Stimulated activated CD4-positive, alpha-beta T cell treated with anti-CD3 and anti-CD28 coated beads, Interleukin-4, amount 100 ng/mL, for 24 hours (primary cell): Measurements from ENCODE around the gene WNT5A.

Experiments
- DNase-seq: peaks from one replicate; pipeline ENCODE4 v3.0.0-alpha.2; 2020

WNT5A gene

DNA sequence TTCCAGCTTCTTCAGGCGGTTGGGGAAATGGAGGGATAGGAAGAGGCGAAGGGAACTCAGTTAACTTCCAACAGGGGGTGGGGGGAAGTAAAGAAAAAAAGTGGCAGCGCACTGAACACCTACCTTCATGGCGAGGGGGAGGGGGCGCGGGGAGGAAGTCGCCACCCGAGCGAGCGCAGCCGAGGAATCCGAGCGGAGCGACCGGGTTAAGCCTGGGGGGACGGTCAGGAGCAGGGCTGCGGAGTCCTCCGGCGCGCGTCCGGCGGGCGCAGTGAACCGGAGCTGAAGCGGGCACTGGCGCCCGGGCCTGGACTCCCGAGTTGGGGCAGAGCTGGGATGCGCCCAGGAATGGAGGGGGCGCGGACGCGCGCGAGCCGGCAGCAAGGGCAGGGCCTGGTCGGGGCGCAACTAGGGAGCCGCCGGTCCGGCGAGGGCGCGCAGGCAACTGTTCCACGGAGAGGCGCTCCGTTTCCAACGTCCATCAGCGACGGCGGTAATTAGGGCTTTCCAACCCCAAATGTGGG, at the start of gene WNT5A:
TSS of gene WNT5A (minus strand) at position 450 of the 524 bp plus-strand sequence. CDS start at position 129, 321 bp downstream.
- no peak for DNase-seq

DNA sequence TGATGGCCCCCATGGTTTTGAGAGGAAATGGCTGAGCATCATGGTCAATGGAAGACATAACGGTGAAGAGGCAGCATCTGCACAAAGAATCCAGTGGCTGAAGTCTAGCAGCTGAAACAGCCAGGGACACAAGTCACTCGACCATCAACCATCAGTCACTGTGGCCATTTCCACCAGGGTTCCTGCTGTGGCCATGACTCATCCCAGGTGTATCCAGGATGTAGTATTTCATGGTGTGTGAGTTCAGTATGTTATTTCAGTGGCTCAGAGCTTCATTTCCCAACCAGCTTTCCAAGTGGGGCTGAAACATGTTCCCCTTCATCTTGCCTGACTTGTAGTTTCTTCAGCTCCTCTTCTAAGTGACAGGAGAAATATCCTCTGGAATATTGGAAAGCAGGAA, 47.8 kb upstream of the WNT5A start:
- no peak for DNase-seq

DNA sequence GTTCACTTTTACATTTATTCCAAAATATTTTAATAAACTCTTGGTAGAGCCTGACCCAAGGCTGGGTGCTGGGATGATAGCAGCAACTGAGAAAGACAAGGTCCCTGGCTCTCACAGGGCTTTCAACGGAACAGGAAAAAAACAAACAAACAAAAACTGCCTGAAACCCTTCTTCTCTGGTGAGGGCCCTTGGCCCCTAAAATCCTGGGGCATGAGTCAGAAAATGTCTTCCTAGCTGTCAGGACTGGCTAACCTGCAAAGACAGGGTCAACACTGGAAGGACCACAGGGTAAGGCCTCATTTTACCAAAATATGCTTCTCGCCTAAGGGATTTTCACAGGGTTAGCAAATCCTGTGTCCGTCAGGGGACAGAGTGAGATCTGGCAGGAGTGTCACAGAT, 45.7 kb upstream of the WNT5A start:
- DNase-seq, result no peak

DNA sequence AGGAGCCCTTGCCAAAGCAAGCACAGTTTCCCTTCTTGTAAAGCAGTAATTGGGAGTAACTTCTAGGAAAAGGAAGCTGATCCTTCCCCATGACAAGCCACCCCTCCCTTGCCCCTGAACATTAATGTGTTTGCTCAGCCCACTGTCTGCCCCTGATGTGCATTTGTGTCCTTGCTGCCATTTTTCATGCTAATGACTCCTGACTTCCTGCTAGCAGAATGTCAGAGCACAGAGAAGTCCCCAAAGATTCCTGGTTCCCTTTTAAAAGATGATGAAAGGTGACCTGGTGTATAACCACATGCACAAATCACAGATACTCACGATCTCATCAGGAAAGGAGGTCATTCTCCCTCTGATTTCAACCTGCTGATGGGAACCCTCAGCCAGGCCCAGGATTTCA, 44.2 kb upstream of the WNT5A start:
- no peak for DNase-seq

DNA sequence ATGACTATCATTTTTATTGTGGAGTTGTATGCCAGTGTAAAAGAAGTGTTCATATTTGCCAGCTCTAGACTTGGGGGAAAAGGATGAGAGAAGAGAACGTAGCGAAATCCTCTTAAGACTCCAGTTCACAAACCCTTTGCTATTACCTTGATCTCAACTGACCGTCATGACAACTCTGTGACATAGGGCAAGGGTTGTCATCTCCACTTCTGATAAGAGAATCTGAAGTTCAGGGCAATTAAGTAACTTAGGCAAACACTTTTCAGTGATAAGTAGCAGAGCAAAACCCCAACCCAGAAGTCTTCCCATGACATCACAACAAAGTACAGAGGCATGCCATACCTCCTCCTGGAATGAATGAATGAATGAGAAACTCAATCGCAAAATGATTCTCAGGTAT, 40.3 kb upstream of the WNT5A start:
- no peak for DNase-seq

DNA sequence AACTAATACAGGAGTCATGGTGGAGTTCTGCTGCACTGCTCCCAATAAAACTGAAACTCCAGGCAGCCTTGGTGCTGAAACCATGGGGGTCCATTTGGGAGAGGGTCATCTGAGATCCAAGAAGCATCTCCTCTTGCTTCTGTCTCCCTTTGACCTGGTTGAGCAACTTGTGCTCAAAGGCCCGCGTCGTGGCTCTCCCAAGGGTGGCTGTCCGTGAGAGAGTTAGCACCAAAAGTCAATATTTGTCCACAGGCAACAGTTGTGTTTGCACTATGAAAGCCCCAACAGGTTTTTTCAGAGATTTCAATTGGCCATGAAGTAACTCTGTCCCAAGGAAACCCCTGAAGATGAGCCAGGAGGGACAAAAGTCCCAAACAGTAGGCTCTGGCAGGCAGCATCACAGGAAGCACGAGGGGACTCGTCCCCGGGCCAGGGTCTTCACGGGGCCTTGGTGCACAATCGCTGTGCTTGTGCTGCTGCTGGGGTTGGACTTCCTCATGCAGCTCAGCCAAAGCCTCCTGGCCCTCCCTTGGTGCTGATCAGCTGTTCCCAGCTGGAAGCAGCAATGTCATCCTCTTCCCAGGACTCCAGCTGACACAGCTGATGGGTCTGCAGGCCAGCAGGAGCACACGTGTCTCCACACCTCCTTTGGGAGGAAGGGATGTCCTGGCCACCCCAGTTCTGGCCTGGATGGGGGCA, 39.4 kb upstream of the WNT5A start:
- no peak for DNase-seq

DNA sequence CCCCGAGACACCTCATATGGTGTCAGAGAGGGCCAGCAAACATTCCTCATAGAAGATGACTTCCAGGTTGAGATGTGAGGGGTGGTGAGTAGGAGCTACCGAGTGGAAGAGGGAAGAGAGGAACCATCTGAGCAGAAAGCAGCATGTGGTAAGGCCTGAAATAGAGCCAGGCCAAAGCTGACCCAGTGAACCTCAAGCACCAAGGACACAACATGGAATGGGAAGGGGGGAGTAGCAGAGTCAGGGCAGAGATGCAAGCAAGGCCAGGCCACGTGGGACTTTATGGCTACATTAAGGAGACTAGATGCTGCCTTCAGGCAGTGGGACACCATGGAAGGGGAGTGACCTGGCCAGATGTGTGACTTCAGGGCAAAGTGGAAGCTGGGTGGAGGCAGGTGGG, 38.3 kb upstream of the WNT5A start:
- DNase-seq, result no peak

DNA sequence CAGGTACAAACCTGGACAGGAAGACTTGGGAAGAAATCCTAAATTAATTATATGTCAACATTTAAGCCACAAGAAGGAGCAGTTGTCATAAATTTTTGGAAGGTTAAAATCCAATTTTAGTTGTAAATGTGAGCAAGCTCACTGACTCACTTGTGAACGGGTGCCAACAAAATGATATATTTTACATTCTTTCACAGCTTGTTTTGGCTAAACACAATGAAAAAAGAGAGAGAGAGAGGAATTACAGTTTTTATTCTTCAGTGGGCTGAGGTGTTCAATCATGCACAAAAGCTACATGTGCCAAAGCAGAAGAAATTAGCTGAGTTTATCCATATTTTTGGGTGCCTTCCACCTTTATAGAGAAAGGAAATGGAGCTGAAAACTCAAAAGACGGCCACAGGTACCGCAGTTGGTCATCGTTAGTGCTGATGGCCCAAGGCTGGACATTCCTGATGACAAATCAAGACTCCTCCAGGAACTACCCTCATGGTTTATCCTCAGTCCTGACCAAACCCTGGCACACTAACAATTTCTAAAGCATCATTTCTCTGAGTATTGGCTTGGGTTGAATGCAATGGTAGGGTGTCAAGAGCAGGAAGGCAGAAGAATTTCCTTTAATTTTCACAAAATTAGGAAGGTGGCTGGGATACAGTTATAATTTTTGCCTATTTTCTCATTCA, 37.6 kb upstream of the WNT5A start:
- DNase-seq, result no peak

DNA sequence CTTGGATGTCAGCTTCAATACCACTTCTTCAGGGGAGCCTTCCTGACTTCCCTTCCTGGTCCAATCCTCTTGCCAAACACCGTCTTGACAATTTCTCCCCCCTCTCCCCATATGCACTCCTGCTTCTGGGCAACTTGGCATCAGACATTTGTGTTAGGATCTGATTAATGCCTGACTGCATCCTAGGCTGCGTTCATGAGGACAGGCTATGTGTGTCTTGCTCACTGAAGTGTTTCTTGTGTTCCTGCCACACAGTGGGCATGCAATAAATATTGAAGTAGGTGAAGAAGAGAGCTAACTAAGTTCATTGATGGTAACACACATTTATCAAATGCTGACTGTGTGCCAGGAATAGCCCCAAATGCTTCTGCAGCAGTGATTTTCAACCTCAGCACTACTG, 36.4 kb upstream of the WNT5A start:
- DNase-seq, result no peak

DNA sequence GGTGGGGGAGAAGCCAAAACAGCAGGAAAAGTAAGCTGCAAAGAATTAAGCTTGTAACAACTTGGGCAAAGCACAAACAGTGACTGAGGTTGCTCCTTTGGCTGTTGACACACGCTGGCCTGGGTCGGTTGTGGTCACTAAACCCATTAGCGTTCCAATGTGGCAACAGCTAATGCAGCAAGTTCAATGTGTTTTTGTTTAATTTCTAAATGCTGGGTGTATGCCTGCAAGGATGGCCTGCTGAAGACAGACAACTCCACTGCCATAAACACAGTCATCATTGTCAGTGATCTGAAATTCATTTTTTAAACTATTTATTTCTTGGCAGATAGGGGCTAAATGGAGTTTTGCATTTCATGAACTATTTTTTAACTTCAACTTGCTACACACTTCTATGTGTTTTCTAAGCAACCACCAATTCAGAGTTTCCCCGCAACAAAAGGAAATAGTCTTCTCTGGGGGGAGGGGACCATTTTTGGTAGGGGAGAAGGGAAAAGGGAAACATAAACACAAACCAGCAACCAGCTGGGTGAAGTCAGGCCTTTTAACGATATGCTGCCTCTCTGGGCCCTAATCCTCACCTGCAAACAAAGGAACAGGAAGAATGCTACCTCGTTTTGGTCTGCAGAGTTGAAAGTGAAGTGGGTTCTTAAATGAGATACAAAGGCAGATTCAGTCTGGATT, 34.8 kb upstream of the WNT5A start:
- DNase-seq, result no peak

DNA sequence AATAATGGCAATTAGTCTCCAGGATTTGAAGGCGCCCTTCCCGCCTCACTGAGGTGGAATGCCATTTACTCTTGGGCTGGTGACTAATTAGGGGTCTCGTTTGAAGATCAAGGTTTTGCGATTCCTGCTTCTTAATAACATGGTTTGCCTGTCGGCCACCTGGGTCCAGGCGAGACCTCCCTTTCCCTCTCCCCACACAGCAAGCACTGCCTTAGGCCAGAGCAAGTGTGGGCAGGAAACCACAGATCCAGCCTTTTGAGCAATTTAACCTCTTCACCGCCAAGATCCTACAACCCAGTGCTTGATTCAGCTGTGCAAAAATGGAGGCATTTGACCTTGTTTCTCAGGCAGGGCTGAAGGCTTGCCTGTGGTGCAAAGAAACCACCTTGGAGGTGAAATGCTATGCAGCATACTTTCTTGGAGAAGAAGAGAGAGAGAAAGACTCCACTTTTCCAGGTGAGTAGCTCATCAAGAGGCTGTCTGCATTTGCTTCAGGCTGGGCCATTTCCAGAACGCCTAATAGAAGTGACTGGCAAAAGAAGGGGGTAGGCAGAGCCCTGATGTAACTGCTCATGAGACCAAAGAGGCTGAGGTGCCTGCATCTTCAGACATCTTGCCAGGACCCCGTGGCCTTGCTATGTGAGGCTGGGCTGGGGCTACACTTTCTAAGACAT, 34.1 kb upstream of the WNT5A start:
- no peak for DNase-seq

DNA sequence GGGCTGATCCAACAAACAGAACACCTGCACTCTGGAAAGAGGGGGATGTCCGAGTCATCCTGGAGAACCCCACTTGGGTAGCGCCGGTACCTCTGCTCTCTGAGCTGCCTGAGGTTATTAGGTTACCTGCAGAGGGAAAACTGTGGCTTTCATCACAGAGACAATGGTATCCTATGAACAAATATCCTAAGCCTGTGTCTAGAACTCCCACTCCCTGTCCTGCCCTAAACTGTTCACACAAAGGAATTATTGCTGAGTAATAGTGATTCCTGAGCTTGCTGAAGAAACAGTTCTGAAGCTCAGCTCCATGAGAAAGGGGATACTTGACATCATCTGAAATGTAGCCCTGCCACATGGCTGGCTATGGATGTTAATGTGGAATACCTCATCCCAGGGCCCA, 31.9 kb upstream of the WNT5A start:
- DNase-seq, result no peak

DNA sequence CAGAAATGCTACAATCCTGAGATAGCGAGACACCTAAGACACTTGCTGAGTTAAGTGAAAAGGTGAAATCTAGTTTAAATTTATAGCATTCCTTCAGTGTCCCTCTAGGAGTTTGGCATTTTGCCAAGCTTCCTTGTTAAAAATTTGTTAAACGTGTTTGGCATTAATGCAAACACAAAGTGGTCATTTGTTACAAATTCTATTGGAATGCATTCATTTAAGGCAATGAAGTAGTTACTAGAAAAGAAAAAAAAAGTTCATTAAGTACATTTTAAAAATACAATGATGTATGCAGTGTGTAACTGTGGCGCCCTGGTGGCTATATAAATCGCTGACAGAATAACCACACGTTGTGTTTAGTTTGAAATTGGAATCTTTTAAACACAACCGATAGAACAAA, 31.3 kb upstream of the WNT5A start:
- no peak for DNase-seq

DNA sequence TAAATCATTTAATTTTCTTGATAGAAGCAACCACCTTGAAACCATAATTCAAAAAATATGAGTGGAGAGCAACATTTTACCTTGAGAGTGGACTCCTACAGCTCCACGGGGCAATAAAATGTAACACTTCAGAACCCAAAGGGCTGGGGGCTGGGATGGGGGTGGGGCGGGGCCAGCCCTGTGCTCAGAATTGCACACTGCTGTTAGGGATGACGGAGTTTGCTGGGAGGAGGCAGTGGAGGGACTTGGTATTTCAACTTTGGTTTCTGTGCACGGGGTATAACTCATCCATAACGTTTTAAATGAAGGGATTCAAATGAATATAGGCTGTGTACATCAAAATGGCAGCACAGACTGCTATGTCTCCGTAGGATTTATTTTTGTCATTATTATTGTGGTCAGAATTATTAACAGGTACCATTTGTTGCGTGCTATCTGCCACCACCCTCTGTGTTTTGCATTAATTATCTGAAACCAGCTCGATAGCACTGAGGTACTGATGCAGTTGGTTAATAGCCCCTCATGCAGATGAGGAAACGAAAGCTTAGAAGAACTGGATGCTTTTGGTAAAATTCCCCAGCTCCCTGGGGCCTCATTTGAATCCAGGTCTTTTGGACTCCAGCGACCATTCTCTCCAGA, 29.4 kb upstream of the WNT5A start:
- no peak for DNase-seq

DNA sequence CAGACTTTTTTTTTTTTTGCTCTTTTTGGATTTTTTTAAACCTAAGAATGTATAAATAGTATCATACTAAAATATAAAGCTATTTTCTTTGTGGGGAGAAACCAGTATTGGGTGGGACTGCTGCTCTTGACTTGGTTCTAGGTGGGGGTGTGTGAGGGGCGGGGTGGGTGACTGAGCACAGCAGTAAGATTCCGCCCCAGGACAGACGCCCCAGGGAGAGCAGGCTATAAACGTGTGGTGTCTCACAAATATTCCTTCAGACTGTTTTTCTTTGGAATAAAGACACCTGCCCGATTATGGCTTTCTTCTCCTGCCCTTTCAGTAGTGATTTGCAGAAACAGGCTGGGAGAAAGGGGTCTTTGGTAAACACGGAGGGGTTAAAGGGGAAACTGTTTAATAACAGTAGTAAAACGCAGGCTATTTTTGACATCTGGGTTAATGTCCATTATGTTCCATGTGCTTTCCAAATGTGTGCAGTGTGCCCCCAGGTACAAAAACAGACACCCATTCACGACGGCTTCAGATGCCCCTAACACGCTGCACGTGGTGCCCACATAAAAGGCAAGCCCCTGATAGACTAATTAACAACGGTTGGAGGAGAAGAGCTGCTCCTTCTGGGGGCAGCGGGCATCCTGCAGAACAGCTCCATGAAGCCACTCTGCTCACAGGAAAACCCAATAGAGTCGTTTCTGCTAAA, 28.6 kb upstream of the WNT5A start:
- DNase-seq, result no peak

DNA sequence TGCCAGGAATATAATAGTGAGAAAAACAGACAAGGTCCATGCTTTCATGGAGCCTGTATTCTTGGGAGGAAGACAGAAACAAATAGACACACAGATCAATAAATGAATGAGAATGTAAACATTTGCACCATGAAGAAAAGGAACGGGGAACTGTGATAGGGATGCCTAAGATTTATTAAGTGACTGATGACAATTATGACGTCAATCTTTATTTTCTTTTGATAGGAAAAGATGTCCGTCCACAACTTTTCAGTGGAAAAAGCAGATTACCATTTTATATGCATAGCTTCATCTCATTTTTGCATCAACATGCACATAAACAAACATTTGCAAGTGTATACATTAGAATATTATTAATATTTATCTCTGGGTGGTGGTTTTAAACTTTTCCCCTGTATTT, 27.9 kb upstream of the WNT5A start:
- no peak for DNase-seq

DNA sequence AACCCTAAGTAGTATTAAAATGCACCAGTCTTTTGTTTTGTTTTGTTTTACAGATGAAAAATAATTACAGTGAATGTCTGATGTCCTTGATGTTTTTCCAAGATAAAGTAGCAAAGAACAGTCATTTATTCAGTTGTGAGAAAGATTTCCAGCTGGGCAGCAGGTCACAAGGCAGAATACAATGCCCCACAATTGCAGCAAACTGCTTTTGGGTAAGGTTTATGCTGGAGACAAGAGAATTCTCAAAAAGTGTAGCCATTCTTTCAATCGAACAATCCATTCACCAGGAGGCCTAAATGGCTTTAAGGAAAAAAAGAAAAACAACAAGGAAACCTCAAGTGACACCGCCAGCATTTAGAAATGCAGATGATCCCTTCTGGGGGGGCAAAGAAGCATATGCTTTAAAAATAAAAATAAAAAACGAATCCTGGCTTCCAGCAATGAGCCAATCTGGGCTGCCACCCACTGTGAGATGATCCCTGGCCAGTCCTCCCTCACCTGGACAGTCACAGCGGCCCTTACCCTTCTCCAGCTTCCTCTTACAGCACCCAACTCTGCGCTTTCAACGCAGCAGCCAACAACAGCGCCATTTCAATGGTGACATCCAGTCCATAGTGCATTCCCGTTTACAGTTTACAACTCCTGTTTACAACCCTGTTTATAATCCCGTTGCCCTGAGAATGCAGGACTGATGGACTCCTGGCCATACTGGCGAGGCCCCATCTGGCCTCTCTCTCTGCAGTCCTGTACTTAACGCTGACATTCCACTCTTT, 25.7 kb upstream of the WNT5A start:
- DNase-seq, result no peak

DNA sequence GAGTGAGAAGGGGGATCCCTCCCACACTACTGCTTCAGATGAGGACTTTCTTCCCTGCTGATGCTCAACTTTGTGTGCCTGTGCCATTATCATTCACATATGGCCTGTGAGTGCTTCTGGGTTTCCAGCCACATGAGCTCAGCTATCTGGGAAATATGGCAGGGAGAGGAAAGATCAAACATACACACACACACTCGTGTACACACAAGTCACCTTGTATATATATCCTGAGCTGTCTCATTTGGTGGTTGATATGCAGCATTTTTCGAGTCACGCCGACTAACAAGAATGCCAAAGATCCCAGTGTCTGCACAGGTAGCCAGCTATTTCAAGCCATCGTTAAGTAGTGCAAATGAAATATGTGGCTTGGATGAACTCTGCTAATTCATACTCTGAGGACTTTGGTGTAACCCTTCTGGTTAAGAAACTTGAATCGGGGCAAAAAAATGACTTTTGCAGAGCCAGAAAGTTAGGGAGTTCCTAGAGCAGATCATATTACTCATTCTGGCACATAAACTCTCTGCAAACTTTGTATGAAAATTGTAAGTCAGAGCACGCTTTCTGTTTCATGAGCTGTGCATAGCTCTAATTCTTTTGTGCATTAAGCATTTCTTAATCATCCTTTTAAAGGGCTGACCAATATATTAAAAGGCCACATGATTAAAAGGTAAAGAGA, 24.9 kb upstream of the WNT5A start:
- no peak for DNase-seq

DNA sequence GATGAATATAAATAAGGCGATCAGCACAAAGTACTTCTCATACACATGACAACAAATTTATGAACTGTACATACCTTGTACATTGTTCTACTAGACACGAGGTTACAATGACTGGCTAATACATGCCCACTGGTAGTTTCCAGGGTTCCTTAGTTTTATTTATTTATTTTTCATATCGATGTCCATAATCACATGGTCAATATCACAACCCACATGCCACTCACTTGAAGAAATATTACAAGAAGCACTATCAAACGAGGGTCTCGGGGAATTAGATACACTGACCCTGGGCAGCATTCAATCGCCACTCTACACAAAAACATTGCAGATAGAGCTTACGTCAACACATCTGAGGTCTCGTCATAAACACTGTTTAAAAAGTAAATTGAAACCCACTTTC, 21.2 kb upstream of the WNT5A start:
- no peak for DNase-seq

DNA sequence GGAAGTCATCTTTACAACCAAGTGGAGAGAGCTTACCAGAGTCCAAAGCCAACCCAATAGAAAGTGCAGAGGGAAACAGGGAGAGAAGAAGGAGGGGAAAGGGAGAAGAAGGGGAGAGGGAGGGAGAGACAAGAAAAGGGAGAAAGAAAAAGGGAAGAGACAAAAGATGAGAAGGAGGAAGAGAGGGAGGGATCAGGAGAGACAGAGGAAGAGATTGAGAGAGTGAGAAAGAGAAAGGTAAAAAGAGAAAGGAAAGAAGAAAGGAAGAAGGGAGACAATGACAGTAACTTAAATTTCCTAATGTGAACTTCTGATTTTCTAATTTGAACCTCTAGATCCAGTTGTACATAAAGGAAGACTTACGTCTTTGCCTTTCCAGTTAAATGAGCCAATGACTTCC, 20.7 kb upstream of the WNT5A start:
- DNase-seq, result no peak

DNA sequence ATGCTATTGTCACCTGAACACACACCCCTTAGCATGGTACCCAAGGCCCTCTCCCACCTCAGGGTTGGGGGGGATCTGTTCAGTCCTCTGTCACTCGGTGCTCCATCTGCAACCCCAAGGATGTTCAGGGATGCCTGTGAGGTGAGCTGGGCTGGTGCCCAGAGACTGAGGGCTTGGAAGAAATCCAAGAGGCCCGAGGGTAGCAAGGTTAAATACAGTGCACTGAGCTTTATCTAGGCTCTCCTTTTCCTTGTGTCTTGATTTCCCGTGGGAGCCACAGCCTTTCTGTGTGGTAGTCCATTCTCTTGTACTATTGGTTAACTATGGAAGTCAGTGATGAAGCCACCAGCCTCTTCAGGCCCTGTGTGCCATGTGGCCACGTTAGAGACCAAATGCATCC, 18.7 kb upstream of the WNT5A start:
- no peak for DNase-seq
